ENCODE data around the gene PAXX.

GRCh38 chr9:137026828-137027227 lies 34.6 kb downstream of the PAXX start:
- no peak for TF ChIP-seq EZH2 (IDR thresholded peaks at IDR 0.05; ENCODE audit: insufficient read depth, low read length)
- no peak for TF ChIP-seq CTCF (IDR thresholded peaks at IDR 0.05; ENCODE audit: insufficient read depth, low read depth, low read length)

All from astrocyte (in vitro differentiated cells and primary cell).